NB4 (cell line): ENCODE data around the gene KRTAP1-4.

Experiments
- POLR2A ChIP-seq: IDR thresholded peaks from 2 replicates; pipeline ENCODE4 v1.6.1; 2011; ENCODE audit warnings: mild to moderate bottlenecking; ENCODE audit not compliant: insufficient read length; ENCODE audit errors: extremely low read depth
- TF ChIP-seq, protein P1 (sequence below): IDR thresholded peaks from one replicate; pipeline ENCODE4 v1.5.1; 2012; ENCODE audit warnings: low read depth, low read length

DNA sequence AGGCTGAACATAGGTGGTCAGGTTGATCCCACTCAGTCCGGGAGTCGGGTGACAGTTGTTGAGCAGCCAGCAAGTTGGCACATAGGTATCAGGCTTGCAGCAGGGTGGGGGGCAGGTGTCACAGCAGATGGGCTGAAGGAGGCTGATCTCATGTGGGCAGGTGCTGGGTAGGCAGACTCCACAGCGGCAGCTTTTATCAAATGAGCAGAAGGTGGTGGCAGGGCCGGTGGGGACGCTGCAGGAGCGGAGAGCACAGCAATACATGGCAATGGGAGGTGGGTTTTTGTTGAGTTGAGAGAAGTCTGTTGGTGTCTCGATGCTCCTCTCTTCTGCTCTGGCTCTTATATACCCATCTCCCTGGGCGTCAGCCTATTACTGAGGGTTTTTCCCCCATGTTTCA is 21.2 kb downstream of the KRTAP1-4 start, which contains the start of gene KRTAP3-1:
- TF ChIP-seq, protein P1, sequence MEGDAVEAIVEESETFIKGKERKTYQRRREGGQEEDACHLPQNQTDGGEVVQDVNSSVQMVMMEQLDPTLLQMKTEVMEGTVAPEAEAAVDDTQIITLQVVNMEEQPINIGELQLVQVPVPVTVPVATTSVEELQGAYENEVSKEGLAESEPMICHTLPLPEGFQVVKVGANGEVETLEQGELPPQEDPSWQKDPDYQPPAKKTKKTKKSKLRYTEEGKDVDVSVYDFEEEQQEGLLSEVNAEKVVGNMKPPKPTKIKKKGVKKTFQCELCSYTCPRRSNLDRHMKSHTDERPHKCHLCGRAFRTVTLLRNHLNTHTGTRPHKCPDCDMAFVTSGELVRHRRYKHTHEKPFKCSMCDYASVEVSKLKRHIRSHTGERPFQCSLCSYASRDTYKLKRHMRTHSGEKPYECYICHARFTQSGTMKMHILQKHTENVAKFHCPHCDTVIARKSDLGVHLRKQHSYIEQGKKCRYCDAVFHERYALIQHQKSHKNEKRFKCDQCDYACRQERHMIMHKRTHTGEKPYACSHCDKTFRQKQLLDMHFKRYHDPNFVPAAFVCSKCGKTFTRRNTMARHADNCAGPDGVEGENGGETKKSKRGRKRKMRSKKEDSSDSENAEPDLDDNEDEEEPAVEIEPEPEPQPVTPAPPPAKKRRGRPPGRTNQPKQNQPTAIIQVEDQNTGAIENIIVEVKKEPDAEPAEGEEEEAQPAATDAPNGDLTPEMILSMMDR: no peak
- no peak for TF ChIP-seq POLR2A
